HG03095 (cell line): ENCODE measurements around the gene AKIRIN2.
"Not testable (repeated sequence)": the region's sequence is repeated elsewhere in the genome, so short reads cannot be mapped to it uniquely, and the experiment has no call there.

ENCODE experiments used
- ATAC-seq: cut with Tn5 transposase; IDR thresholded peaks from one replicate; pipeline ENCODE4 v1.9.1; 2021; ENCODE audit warnings: moderate library complexity; ENCODE audit not compliant: unreplicated experiment

Gene AKIRIN2

DNA sequence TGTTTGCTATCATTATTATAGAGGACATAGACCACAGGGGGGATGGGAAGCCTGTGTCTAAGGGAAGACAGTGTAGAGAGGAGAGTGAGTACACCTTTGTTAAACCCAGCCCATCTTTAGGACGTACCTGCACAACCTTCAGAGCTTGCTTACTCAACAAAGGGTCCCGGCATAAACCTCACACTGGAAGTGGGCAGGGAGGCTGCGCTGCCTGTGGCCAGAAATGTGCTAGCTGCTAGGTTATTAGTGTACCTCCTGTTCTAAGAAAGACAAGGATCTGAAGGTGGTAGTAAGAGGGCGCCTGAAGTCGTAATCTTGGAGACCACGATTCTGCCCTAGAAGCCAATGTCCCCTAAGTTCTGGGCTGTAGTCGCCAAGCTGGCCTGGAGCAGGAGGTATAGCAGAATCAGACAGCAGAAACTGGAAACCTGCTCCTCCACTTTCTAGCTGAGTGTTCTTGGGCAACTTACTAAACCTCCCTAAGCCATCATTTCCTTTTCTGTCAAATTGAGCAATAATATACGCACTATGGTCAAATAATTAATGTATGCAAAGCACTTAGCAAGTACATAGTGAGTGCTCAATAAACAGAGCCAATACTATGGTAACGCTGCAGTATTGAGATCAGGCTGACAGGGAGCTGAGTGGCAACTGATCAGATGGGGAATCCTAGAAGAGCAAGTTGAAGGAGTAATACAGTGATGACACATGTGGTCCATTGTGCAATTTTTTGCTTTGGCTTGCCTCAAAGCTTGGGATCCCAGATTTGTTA is 16.8 kb upstream of the AKIRIN2 start:
- ATAC-seq = no peak

DNA sequence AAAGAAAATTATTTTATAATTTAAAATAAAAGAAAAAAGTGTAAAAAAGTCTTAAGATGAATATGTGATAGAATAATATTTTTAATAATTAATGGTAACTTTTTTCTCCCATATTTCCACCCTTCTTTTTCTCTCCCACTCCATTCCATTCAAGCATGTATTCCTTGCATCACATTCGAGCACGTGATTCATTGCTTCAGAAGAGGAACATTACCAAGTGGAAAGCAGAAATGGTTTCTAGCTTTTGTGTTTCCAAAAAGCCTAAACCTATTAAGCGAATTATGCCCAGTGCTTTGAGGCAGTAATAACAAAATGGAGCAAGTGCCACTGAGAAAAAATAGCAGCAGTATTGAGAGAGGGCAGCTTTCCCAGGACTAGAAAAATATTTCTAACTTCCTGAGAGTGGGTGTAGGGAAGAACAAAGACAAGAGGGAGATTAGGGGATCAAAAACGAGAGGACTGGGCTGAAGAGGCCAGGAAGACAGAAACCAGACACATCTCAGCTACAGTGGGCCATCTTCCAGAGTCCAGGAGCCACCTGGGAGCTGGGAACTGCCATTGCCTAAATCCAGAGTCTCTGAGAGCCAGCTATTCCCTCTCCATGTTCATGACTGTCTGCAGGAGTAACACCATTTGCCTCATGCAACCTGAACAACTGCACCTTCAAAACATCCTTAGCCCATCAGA is 15.0 kb upstream of the AKIRIN2 start:
- no peak for ATAC-seq

DNA sequence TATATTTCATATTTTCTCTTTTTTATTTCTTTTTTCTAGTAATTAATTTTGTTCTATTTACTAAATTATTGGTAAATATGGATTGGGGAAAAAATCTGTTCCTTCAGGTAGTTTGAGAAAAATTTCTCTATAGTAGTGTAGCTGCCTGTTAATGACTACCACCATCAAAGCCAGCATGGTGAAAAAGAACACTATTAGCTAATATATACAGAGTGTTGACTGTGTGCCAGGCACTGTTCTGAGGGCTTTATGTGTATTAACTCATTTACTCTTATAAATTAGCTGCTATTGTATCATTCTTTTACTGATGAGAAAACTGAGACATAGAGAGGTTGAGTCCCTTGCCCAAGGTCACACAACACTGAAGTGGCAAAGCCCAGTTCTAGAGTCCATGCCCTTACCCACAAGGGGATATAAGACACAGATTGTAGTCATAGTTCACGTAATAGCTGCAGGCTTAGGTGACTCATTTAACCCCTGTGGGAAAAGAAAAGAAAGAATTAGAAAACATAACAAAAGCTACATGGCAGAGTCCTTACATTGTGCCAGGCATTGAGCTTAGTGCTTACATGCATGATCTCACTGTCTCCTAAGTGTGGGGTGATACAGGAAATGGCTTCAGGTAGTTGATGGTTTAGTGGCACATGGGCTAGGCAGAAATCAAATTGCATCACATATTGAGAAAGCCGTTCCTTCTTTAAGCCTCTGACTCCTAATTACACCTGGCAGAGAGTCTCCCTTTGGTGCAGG is 12.2 kb upstream of the AKIRIN2 start:
- ATAC-seq = no peak

DNA sequence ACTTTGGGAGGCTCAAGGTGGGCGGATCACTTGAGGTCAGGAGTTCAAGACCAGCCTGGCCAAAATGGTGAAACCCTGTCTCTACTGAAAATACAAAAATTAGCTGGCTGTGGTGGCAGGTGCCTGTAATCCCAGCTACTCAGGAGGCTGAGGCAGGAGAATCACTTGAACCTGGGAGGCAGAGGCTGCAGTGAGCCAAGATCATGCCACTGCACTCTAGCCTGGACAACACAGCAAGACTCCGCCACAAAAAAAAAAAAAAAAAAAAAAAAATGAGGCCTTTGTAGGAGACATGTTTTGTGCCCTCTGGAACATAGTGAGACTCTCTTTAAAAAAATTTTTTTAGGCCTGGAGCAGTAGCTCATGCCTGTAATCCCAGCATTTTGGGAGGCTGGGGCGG is 10.7 kb upstream of the AKIRIN2 start:
- ATAC-seq = not testable (repeated sequence)

DNA sequence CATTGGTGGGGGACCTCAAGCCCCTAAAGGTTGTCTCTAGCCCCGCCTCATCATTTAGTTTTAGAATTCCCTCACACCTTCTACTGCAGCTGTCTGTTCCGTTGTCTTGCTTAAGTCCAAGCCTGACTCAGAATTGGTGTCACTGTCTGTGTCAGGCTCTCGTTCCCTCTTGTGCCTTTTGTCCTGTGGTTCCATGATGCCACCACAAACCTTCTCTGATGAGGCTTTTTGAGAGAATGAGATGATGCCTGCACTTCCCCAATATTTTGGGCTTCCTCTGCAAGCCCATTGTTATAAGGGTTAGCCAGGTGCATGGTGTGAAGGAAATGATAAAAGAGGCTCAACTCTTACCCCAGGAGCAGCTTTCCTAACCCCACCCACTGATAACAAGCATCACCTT is 8.1 kb upstream of the AKIRIN2 start:
- no peak for ATAC-seq

GRCh38 chr6:87708581-87709427 is 6.8 kb upstream of the AKIRIN2 start:
- not testable (repeated sequence) for ATAC-seq

- ATAC-seq = no peak
Observed at GRCh38 chr6:87706187-87706966, 4.3 kb upstream of the AKIRIN2 start.

GRCh38 chr6:87705070-87705691 is 3.1 kb upstream of the AKIRIN2 start:
- peak; percentile 51 for ATAC-seq

GRCh38 chr6:87703039-87703438 is 1.0 kb upstream of the AKIRIN2 start:
- ATAC-seq = not testable (repeated sequence)

- ATAC-seq = peak; percentile 8
Observed at GRCh38 chr6:87702589-87702945, 534 bp upstream of the AKIRIN2 start.

DNA sequence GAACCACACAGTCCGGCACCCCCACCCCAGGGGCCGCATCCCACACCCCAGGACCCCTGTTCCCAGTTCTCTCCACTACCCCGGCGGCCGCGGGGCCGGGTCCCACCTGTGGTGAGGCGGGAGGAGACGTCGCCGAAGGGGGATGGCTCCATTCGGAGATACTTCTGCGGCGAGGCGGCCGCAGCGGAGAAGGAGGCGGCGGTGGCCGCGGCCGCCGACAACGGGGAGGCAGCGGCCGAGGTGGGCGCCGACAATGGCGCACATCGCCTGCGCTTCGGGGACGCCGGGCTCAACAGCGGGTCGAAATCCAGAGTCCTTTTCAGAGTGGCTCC is 723 bp downstream of the AKIRIN2 start:
- ATAC-seq = peak; percentile 0

- no peak for ATAC-seq
Observed at GRCh38 chr6:87700397-87701343, 1.4 kb downstream of the AKIRIN2 start.

DNA sequence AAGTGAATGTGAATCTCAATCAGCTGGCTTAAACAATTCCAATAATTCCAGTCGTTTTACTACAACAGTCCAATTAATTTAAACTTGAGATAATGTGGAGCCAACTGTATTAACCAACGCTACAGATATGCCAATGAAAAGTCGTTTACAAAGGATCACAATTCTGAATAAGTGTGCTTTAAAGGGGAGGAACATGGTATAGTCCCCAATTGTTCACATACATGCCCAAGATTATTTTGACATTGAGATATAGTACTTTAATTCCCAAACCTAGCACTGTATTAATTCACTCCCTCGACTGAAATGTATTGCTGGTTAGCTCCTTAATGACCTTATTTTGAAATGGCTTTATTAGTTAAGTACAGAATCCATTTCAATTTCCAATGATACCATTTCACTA is 2.5 kb downstream of the AKIRIN2 start:
- no peak for ATAC-seq

DNA sequence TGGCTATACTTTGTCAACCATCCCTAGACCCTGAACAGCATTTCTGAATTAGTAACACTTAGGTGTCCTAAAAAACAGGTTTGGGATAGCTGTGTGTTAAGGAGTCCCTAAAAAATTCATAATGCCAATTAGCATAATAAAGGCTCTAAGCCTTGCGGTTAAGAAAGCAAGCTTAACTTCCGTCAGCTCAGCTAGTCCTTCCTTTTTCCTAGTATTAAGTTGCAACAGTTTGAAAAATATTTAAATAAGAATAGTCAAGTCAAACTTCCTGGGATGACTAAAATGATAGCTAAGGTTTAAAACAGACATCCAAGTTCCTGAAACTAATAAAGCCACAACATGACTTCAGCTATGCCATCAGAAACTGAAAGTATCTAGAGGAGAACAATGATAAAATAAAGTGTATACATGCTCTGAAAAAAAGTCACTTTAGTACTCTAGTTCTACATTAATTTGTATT is 3.5 kb downstream of the AKIRIN2 start:
- no peak for ATAC-seq

DNA sequence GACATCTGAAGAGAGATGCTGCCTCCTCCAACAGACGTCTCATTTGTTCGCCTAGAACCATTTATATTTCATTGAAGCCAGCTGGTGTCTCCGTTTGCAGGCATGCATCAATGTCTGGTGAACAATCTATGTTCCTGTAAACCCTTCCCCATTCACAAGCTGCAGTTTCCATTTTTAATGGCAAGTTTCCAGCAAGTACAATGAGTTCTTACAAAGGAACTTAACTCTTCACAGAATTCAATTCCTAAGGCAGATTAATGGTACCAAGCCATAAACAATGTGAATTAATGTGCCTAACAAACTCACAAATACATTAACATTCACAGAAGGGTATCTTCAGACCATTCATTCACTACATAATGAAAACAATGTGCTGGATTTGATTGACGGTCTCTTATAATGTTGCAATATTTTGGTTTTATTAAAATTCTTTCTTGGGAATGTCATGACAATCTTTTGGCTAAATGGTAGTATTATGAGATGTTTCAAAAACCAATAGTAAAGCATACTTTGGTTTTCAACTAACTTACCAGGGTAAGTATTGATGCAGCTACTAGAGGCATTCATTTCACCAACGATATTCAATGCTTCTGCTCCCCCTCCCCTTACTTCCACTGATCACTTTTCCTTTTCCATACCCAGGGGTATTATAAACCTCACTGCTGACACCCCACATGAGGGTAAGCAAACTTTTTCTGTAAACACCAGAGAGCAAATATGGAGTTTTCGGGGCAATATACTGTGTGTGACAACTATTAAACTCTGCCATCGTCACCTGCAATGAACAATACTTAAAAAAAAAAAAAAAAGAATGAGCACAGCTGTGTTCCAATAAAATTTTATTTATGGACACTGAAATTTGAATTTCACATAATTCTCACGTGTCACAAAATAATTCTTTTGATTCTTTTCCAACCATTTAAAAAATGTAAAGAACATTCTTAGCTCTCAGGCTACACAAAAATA is 4.2 kb downstream of the AKIRIN2 start:
- no peak for ATAC-seq

DNA sequence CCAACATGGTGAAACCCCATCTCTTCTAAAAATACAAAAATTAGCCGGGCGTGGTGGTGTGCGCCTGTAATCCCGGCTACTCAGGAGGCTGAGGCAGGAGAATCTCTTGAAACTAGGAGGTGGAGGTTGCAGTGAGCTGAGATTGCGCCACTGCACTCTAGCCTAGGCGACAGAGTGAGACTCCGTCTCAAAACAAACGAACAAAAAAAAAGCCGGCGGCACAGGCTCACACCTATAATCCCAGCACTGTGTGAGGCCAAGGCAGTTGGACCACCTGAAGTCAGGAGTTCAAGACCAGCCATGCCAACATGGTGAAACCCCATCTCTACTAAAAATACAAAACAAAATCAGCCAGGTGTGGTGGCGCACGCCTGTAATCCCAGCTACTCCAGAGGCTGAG is 5.2 kb downstream of the AKIRIN2 start:
- ATAC-seq = not testable (repeated sequence)

DNA sequence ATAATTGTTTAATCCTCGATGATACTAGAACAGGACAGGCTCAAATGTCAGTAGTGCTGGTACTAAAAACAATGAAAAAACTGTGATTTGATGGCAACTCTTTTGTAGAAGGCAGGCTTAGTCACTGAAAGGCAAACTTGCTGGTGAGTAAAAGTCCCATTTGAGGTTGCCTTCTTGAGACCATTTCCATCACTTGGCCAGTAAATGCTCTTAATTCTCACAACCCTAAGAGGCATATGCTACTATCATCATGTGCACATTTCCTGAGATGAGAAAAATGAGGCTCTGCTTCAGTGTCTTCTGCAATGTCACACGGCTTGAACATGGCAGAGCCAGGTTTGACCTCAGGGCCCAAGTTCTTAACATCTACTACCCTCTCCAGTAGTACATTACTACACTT is 9.9 kb downstream of the AKIRIN2 start:
- ATAC-seq = no peak

DNA sequence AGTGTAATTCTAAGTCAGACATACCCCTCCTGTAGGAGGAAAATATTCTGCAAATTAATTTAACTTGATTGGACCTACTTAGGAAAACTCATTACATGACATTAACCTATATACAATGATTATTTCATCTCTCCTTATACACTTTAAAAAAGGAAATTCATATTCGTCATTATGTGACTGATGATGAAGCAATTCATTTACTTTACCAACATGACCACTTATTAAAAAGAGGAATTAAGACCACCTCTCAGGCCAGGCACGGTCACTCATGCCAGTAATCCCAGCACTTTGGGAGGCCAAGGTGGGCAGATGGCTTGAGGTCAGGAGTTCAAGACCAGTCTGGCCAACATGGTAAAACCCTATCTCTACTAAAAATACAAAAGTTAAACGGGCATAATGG is 11.6 kb downstream of the AKIRIN2 start:
- no peak for ATAC-seq
